GM18517 (cell line): Measurements from ENCODE around the gene PRPS1.
A peak's percentile ranks its signal among the peaks of the same experiment; 100 is the strongest.
"Not testable (repeated sequence)": the region's sequence is repeated elsewhere in the genome, so short reads cannot be mapped to it uniquely, and the experiment has no call there.

Experiments
- ATAC-seq: cut with Tn5 transposase; IDR thresholded peaks from one replicate; pipeline ENCODE4 v1.9.1; 2021; ENCODE audit warnings: mild to moderate bottlenecking, moderate library complexity; ENCODE audit not compliant: unreplicated experiment

The PRPS1 gene

GRCh38 chrX:107629540-107629909 is 1.2 kb downstream of the PRPS1 start:
- ATAC-seq = no peak

- no peak for ATAC-seq
Measured at GRCh38 chrX:107630031-107630689, 1.9 kb downstream of the PRPS1 start.

- ATAC-seq = no peak
Measured at GRCh38 chrX:107632346-107632745, 4.0 kb downstream of the PRPS1 start.

GRCh38 chrX:107646735-107647134 is 18.4 kb downstream of the PRPS1 start:
- ATAC-seq = no peak

- no peak for ATAC-seq
Measured at GRCh38 chrX:107648332-107648731, 20.0 kb downstream of the PRPS1 start.

- no peak for ATAC-seq
Measured at GRCh38 chrX:107654566-107654871, 26.2 kb downstream of the PRPS1 start.

GRCh38 chrX:107654872-107655761 is 26.8 kb downstream of the PRPS1 start:
- ATAC-seq = no peak

GRCh38 chrX:107656978-107657377 is 28.7 kb downstream of the PRPS1 start:
- no peak for ATAC-seq

GRCh38 chrX:107658660-107659059 is 30.4 kb downstream of the PRPS1 start:
- ATAC-seq = no peak

GRCh38 chrX:107659286-107659685 is 31.0 kb downstream of the PRPS1 start:
- ATAC-seq = no peak

- ATAC-seq = no peak
Measured at GRCh38 chrX:107659768-107660167, 31.5 kb downstream of the PRPS1 start.

- ATAC-seq = no peak
Measured at GRCh38 chrX:107662145-107662544, 33.8 kb downstream of the PRPS1 start.

- ATAC-seq = no peak
Measured at GRCh38 chrX:107662824-107663223, 34.5 kb downstream of the PRPS1 start.

- ATAC-seq = no peak
Measured at GRCh38 chrX:107666931-107667330, 38.6 kb downstream of the PRPS1 start.

GRCh38 chrX:107667426-107667825 is 39.1 kb downstream of the PRPS1 start:
- no peak for ATAC-seq

- ATAC-seq = not testable (repeated sequence)
Measured at GRCh38 chrX:107668710-107669109, 40.4 kb downstream of the PRPS1 start.

GRCh38 chrX:107669261-107669660 is 41.0 kb downstream of the PRPS1 start:
- ATAC-seq = no peak

GRCh38 chrX:107669885-107670628 is 41.7 kb downstream of the PRPS1 start:
- ATAC-seq = no peak

GRCh38 chrX:107671256-107671655 is 42.9 kb downstream of the PRPS1 start:
- not testable (repeated sequence) for ATAC-seq

GRCh38 chrX:107672955-107673378 is 44.7 kb downstream of the PRPS1 start:
- ATAC-seq = peak; percentile 30

GRCh38 chrX:107673431-107673830 is 45.1 kb downstream of the PRPS1 start:
- ATAC-seq = peak; percentile 4
